Measurements from ENCODE around the gene TRABD. TPM values are rescaled to one million over a fixed set of nuclear protein-coding genes. Genes with fewer than 3 reads are reported as not detected.

Gene TRABD
- polyA plus RNA-seq, 1 donor from 2014 or later = 31.8 TPM

DNA sequence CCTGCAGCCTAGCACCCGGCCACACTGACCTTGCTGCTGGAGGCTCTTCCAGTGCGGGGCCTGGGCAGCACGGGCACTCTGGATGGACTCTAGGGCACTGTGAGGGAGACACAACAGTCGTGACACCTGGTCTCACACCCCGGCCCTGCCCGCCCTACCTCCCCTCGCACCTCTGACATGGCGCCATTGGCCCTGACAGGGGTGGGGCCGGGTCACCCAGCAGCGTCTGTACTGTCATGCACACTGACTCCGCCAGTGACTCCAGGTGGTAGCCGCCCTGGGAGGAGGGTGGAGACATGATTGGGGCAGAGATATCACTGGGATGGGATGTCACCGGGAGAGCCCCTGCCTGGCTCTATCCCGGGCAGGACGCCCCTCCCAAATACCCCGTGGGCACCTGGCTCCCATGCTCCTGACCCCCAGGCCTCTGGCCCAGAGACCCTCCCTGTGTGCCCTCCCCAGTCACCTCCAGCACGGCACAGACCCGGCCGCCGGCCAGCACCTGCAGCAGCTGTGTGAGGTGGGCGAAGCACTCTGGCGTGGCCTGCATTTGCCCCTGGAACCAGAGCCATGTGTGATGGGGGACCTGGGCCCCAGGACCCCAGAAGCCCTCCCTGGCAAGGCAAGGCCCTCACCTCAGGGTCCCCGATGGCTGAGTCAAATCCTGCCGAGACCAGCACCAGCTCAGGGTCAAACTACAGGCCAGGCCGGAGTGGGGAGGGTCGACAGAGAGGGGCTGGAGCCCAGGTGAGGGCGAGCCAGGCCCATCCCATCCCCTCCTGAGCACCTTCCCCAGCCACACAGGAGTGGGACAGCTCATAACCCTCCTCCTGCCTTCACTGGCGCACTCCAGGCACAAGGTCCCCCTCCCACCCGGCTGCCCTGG, 62.7 kb downstream of the TRABD start:
- no peak overlapping the region for H3K27ac ChIP-seq (ENCODE audit: low read length)
- no peak overlapping the region for H3K4me3 ChIP-seq (ENCODE audit: low read length)
- H3K4me2 ChIP-seq (ENCODE audit: low read length) = no peak overlapping the region
- no peaks in the 10 kb centered on the region for H3F3A ChIP-seq (ENCODE audit: insufficient read depth, low read length, poor library complexity, severe bottlenecking)
- TF ChIP-seq MXI1 (conservative IDR thresholded peaks at IDR 0.05; ENCODE audit: poor library complexity, severe bottlenecking) = no peak
- no peak for TF ChIP-seq EZH2 (IDR thresholded peaks at IDR 0.05; ENCODE audit: borderline replicate concordance, insufficient read depth, low read length, poor library complexity, severe bottlenecking)
- TF ChIP-seq, protein P1, sequence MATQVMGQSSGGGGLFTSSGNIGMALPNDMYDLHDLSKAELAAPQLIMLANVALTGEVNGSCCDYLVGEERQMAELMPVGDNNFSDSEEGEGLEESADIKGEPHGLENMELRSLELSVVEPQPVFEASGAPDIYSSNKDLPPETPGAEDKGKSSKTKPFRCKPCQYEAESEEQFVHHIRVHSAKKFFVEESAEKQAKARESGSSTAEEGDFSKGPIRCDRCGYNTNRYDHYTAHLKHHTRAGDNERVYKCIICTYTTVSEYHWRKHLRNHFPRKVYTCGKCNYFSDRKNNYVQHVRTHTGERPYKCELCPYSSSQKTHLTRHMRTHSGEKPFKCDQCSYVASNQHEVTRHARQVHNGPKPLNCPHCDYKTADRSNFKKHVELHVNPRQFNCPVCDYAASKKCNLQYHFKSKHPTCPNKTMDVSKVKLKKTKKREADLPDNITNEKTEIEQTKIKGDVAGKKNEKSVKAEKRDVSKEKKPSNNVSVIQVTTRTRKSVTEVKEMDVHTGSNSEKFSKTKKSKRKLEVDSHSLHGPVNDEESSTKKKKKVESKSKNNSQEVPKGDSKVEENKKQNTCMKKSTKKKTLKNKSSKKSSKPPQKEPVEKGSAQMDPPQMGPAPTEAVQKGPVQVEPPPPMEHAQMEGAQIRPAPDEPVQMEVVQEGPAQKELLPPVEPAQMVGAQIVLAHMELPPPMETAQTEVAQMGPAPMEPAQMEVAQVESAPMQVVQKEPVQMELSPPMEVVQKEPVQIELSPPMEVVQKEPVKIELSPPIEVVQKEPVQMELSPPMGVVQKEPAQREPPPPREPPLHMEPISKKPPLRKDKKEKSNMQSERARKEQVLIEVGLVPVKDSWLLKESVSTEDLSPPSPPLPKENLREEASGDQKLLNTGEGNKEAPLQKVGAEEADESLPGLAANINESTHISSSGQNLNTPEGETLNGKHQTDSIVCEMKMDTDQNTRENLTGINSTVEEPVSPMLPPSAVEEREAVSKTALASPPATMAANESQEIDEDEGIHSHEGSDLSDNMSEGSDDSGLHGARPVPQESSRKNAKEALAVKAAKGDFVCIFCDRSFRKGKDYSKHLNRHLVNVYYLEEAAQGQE (IDR thresholded peaks at IDR 0.05; ENCODE audit: borderline replicate concordance) = no peak
- no peak for TF ChIP-seq POLR2AphosphoS5 (IDR thresholded peaks at IDR 0.05)
- H4K20me1 ChIP-seq (ENCODE audit: insufficient read depth) = no peaks in the 10 kb centered on the region
- no peak overlapping the region for H2AFZ ChIP-seq (ENCODE audit: low read depth, low read length)
- H3K79me2 ChIP-seq (replicated peaks; ENCODE audit: insufficient read depth, low read length) = peaks cover 9% of the 10 kb centered on the region
- no peaks in the 10 kb centered on the region for H3K36me3 ChIP-seq (ENCODE audit: insufficient read depth, low read length)
- H3K9ac ChIP-seq (ENCODE audit: low read length) = no peak overlapping the region
- H3K9me2 ChIP-seq (ENCODE audit: insufficient read depth, low read length) = no peaks in the 10 kb centered on the region
- H3K27me3 ChIP-seq (ENCODE audit: insufficient read depth, low read depth, low read length) = no peaks in the 10 kb centered on the region
- H3K9me3 ChIP-seq (ENCODE audit: low read length) = no peaks in the 10 kb centered on the region

Other genes with a start within 250 kb of the TRABD start
- 28.7 and 32.6 TPM in 2 replicates for gene PIM3, start 225.1 kb upstream of the TRABD start, polyA plus RNA-seq
- gene IL17REL, start 173.1 kb upstream of the TRABD start, polyA plus RNA-seq = not detected in 2 replicates
- not detected in 2 replicates for gene TTLL8, start 127.6 kb upstream of the TRABD start, polyA plus RNA-seq
- gene MLC1, start 100.5 kb upstream of the TRABD start, polyA plus RNA-seq = not detected in 2 replicates
- gene MOV10L1, start 95.9 kb upstream of the TRABD start, polyA plus RNA-seq = not detected in 2 replicates
- 3.4 and 6.4 TPM in 2 replicates for gene PANX2, start 15.2 kb upstream of the TRABD start, polyA plus RNA-seq
- gene SELENOO, start 15.1 kb downstream of the TRABD start, polyA plus RNA-seq = 42.0 and 54.2 TPM in 2 replicates
- gene TUBGCP6, start 59.1 kb downstream of the TRABD start, polyA plus RNA-seq = 74.5 and 89.1 TPM in 2 replicates
- 39.1 and 40.5 TPM in 2 replicates for gene HDAC10, start 65.4 kb downstream of the TRABD start, polyA plus RNA-seq
- 36.7 and 53.3 TPM in 2 replicates for gene MAPK12, start 75.8 kb downstream of the TRABD start, polyA plus RNA-seq
- 36.3 and 55.0 TPM in 2 replicates for gene MAPK11, start 84.5 kb downstream of the TRABD start, polyA plus RNA-seq
- 38.6 and 57.4 TPM in 2 replicates for gene PLXNB2, start 121.7 kb downstream of the TRABD start, polyA plus RNA-seq
- 51.0 and 58.9 TPM in 2 replicates for gene DENND6B, start 141.1 kb downstream of the TRABD start, polyA plus RNA-seq
- 84.6 and 85.4 TPM in 2 replicates for gene PPP6R2, start 157.4 kb downstream of the TRABD start, polyA plus RNA-seq

Measured in neural cell (in vitro differentiated cells).